ENCODE data around the gene COIL.

- TF ChIP-seq TAF1 (CRISPR knock-in tag; IDR thresholded peaks at IDR 0.05) (no peak), STAT5B (CRISPR knock-in tag; IDR thresholded peaks at IDR 0.05) (no peak), ZKSCAN1 (IDR thresholded peaks at IDR 0.05; ENCODE audit: low read length) (no peak), SUZ12 (IDR thresholded peaks at IDR 0.05; ENCODE audit: low read depth, low read length) (no peak), SKI (IDR thresholded peaks at IDR 0.05; ENCODE audit: partially characterized antibody) (no peak), ZFP36 (IDR thresholded peaks at IDR 0.05; ENCODE audit: borderline replicate concordance, low read depth, low read length, partially characterized antibody) (no peak), PATZ1 (CRISPR knock-in tag; IDR thresholded peaks at IDR 0.05) (no peak), ATF1 (CRISPR knock-in tag; IDR thresholded peaks at IDR 0.05) (no peak)
Measured at GRCh38 chr17:56985371-56986162, 24.7 kb upstream of the COIL start.
